Subcutaneous adipose tissue (tissue), 4 donors: ENCODE results near the gene C2orf49. TPM values are rescaled to one million over a fixed set of nuclear protein-coding genes. Genes with fewer than 3 reads are reported as not detected.

Experiments used
- total RNA-seq, 4 donors: library from RNA; depleted of rRNA; stranded (reverse); fragments of >200 nt; gene quantifications; one replicate each; pipeline ENCODE4 v1.1.0, GENCODE V29; 2016
- TF ChIP-seq, protein P1 (sequence below): fragments of 450-650 bp; IDR thresholded peaks from one replicate; pipeline ENCODE4 v1.5.1; 2016; ENCODE audit warnings: low read depth, mild to moderate bottlenecking, control low read depth, antibody characterized with exemption, moderate library complexity

C2orf49 gene
- total RNA-seq, 4 donors from 2014 or later, result 13.4 to 30.5 (median 18.2) TPM

- TF ChIP-seq, protein P1, sequence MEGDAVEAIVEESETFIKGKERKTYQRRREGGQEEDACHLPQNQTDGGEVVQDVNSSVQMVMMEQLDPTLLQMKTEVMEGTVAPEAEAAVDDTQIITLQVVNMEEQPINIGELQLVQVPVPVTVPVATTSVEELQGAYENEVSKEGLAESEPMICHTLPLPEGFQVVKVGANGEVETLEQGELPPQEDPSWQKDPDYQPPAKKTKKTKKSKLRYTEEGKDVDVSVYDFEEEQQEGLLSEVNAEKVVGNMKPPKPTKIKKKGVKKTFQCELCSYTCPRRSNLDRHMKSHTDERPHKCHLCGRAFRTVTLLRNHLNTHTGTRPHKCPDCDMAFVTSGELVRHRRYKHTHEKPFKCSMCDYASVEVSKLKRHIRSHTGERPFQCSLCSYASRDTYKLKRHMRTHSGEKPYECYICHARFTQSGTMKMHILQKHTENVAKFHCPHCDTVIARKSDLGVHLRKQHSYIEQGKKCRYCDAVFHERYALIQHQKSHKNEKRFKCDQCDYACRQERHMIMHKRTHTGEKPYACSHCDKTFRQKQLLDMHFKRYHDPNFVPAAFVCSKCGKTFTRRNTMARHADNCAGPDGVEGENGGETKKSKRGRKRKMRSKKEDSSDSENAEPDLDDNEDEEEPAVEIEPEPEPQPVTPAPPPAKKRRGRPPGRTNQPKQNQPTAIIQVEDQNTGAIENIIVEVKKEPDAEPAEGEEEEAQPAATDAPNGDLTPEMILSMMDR, result no peak
Observed at GRCh38 chr2:105385731-105386540, 48.6 kb downstream of the C2orf49 start.

- TF ChIP-seq, protein P1, result no peak
Observed at GRCh38 chr2:105387225-105387624, 49.9 kb downstream of the C2orf49 start.

DNA sequence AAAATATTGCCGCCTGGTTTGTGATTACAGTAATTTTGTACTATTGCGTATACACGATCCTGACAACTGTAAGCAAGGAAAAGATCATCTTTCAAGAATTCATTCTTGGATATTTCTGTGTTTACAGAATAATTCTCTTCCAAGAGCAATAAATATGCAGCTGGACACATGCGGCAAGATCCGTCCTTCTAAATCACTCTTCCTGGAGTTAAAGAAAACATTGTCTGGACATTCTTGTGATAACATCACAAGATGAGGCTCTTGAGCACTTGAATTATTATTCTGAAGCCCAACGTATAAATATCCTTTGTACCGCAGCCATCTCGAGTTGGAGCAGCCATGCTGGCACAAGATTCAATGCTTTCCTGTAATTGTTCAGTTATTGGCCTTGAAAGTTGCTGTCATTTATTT lies 51.6 kb downstream of the C2orf49 start:
- TF ChIP-seq, protein P1, result no peak

DNA sequence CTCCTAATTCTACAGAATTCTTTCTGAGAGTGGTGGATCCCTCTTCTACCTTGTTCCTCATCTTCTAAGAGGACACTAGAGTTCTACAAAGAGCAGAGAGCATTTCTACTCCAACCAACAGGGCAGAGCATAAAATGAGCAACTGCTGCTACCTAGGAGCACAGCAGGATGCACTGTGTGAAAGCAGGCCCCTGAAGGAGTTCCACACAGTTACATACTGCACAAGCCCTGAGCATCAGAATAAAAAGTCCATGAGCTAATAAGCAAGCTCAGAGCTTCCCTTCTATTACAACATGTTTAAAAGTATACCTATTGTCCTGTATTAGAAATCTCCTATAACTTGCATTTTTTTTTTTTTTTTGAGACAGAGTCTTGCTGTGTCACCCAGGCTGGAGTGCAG lies 53.1 kb downstream of the C2orf49 start:
- TF ChIP-seq, protein P1, result no peak

GRCh38 chr2:105391058-105391627 lies 53.8 kb downstream of the C2orf49 start:
- TF ChIP-seq, protein P1, result no peak

GRCh38 chr2:105391763-105392662 lies 54.7 kb downstream of the C2orf49 start:
- TF ChIP-seq, protein P1, result no peak
